Liver (tissue), 9 donors: ENCODE results near the gene KLK7. TPM values are rescaled to one million over a fixed set of nuclear protein-coding genes. Genes with fewer than 3 reads are reported as not detected.
"Not testable (repeated sequence)": the region's sequence is repeated elsewhere in the genome, so short reads cannot be mapped to it uniquely, and the experiment has no call there.

Experiments used
- DNase-seq: peaks from one replicate; pipeline ENCODE4 v3.0.0-alpha.2; 2017; ENCODE audit warnings: low spot score
- H3K27ac ChIP-seq, 2 donors: one replicate each; pipeline ENCODE4 v1.7.0; 2013; ENCODE audit warnings: inconsistent platforms in 2 of 2, low read length in 2 of 2, control low read depth in 1 of 2, low read depth in 1 of 2, mild to moderate bottlenecking in 1 of 2
- H3K27me3 ChIP-seq, 4 donors: one replicate each; pipeline versions ENCODE4 v1.6.1 to v1.7.0; 2013; ENCODE audit warnings: low read length in 3 of 4, inconsistent platforms in 1 of 4, mild to moderate bottlenecking in 1 of 4, moderate library complexity in 1 of 4; ENCODE audit not compliant: control insufficient read depth in 4 of 4, insufficient read depth in 4 of 4
- H3K36me3 ChIP-seq, 4 donors: one replicate each; pipeline versions ENCODE4 v1.6.1 to v1.7.0; 2013; ENCODE audit warnings: low read length in 3 of 4, mild to moderate bottlenecking in 3 of 4, low read depth in 1 of 4, moderate library complexity in 1 of 4; ENCODE audit not compliant: control insufficient read depth in 4 of 4, insufficient read depth in 3 of 4
- H3K4me1 ChIP-seq, 4 donors: one replicate each; pipeline versions ENCODE4 v1.6.1 to v1.7.0; 2013; ENCODE audit warnings: low read length in 3 of 4, mild to moderate bottlenecking in 3 of 4, moderate library complexity in 1 of 4; ENCODE audit not compliant: control insufficient read depth in 4 of 4, insufficient read depth in 4 of 4
- H3K4me3 ChIP-seq, 3 donors: one replicate each; pipeline versions ENCODE4 v1.6.1 to v1.7.0; 2013; ENCODE audit warnings: low read length in 3 of 3, control low read depth in 1 of 3, low read depth in 1 of 3, mild to moderate bottlenecking in 1 of 3
- H3K9ac ChIP-seq, 2 donors: one replicate each; pipeline ENCODE4 v1.7.0; 2013; ENCODE audit warnings: low read length in 2 of 2, mild to moderate bottlenecking in 2 of 2, moderate library complexity in 2 of 2, control low read depth in 1 of 2, low read depth in 1 of 2
- H3K9me3 ChIP-seq, 4 donors: one replicate each; pipeline versions ENCODE4 v1.6.1 to v1.7.0; 2013; ENCODE audit warnings: low read length in 3 of 4; ENCODE audit not compliant: control insufficient read depth in 4 of 4
- CTCF ChIP-seq: fragments of 150-350 bp; IDR thresholded peaks from 2 replicates; pipeline ENCODE4 v1.5.1; 2017; ENCODE audit warnings: improper control_type of control experiment, low read depth, low read length; ENCODE audit not compliant: missing input control
- EGR1 ChIP-seq, 2 donors: IDR thresholded peaks; 2 replicates each; pipeline ENCODE4 v1.6.1; 2016 to 2018; ENCODE audit warnings: antibody characterized with exemption in 2 of 2, low read depth in 2 of 2
- HNF4A ChIP-seq, 2 donors: conservative IDR thresholded peaks; 2 replicates each; pipeline ENCODE4 v1.6.1; 2016; ENCODE audit warnings: antibody characterized with exemption in 2 of 2, mild to moderate bottlenecking in 2 of 2
- HNF4G ChIP-seq: IDR thresholded peaks from 2 replicates; pipeline ENCODE4 v1.6.1; 2016; ENCODE audit warnings: antibody characterized with exemption
- JUND ChIP-seq, 2 donors: IDR thresholded peaks; 2 replicates each; pipeline ENCODE4 v1.6.1; 2016; ENCODE audit warnings: antibody characterized with exemption in 2 of 2
- RAD21 ChIP-seq, 2 donors: IDR thresholded peaks; 2 replicates each; pipeline ENCODE4 v1.6.1; 2016; ENCODE audit warnings: antibody characterized with exemption in 2 of 2, mild to moderate bottlenecking in 2 of 2
- TAF1 ChIP-seq: conservative IDR thresholded peaks from 2 replicates; pipeline ENCODE4 v1.6.1; 2016; ENCODE audit warnings: antibody characterized with exemption, mild to moderate bottlenecking
- ZBTB33 ChIP-seq: IDR thresholded peaks from 2 replicates; pipeline ENCODE4 v1.6.1; 2016; ENCODE audit warnings: antibody characterized with exemption
- WGBS: extraction: QIAGEN DNeasy Blood & Tissue Kit; methylation state at CpG from one replicate; pipeline ENCODE4 v1.1.7; 2013; 5-methylcytosine and 5-hydroxymethylcytosine counted together
- polyA plus RNA-seq, 2 donors: library from polyadenylated mRNA; stranded (reverse) in 1 of 2; unstranded in 1 of 2; fragments of 200-250 nt in 1 of 2; fragments of >200 nt in 1 of 2; fragmentation: Nextera tagmentation in 1 of 2; extraction: Ambion mirVana in 1 of 2; gene quantifications; one replicate each; pipeline versions ENCODE4 v1.2.1 to v1.2.3, GENCODE V29; 2013 to 2015
- total RNA-seq, 2 donors: library from RNA; depleted of rRNA; stranded (reverse); fragments of >200 nt; gene quantifications; one replicate each; pipeline ENCODE4 v1.2.3, GENCODE V29; 2014
- donor health status: healthy.
- donor health status: healthy.
- donor health status: healthy.
- donor health status: healthy.
- donor health status: healthy.

Gene KLK7
- total and polyA plus RNA-seq, 4 donors = not detected

- 67% methylated on average over 9 of the region's 9 CpGs for WGBS
- Histone ChIP-seq H3K4me1 (no peaks in the 10 kb centered on the region), H3K4me3 (no peak overlapping the region), H3K36me3 (no peaks in the 10 kb centered on the region), H3K27ac (no peak overlapping the region), H3K9ac (no peak overlapping the region), H3K27me3 (peaks cover 0 to 4% (median 2%) of the 10 kb centered on the region in 4 donors), H3K9me3 (no peaks in the 10 kb centered on the region)
- DNase-seq = no peak
- TF ChIP-seq EGR1 (IDR thresholded peaks at IDR 0.05; ENCODE audit: low read depth in 2 of 2) (no peak), HNF4A (conservative IDR thresholded peaks at IDR 0.05) (no peak), HNF4G (no peak), TAF1 (no peak)
Observed at GRCh38 chr19:50972795-50973376, 10.8 kb downstream of the KLK7 start.

- not testable (repeated sequence) for H3K9me3 ChIP-seq, H3K4me3 ChIP-seq, H3K9ac ChIP-seq, H3K4me1 ChIP-seq, H3K27me3 ChIP-seq, H3K27ac ChIP-seq, DNase-seq, H3K36me3 ChIP-seq
- 70% methylated on average over 3 of the region's 3 CpGs for WGBS
Observed at GRCh38 chr19:50969810-50970209, 13.9 kb downstream of the KLK7 start.

DNA sequence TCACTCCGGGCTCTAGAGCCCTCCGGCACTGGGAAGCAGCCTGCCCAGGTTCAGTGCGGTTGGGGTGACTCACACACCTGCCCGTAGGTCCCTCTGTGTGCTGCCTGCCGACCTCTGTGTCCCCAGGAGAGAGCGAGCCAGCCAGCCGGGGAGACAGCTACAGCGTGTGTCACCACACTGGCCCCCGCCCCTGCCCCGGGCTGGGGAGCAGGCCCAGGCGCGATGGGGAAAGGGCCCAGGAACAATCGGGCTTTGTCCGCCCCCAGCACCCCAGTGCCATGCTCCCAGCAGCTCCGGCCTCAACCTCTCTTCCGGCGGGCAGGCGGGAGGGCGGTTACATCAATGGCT, 14.3 kb downstream of the KLK7 start, which contains the start of gene KLK6:
Gene KLK6, minus strand, starts transcription at position 179 of the 348 bp plus-strand sequence. CDS start 1,487 bp downstream, outside the sequence.
- no peak within 1 kb of the TSS for H3K4me3 ChIP-seq
- 70% methylated on average over 19 of the region's 19 CpGs for WGBS
- no peak for DNase-seq

GRCh38 chr19:50968716-50969412, 14.9 kb downstream of the KLK7 start:
- Histone ChIP-seq H3K9me3 (no peaks in the 10 kb centered on the region), H3K27me3 (peaks cover 0 to 7% (median 2%) of the 10 kb centered on the region in 4 donors), H3K9ac (no peak overlapping the region), H3K4me3 (no peak overlapping the region), H3K4me1 (no peaks in the 10 kb centered on the region), H3K36me3 (no peaks in the 10 kb centered on the region), H3K27ac (no peak overlapping the region)
- TF ChIP-seq EGR1 (IDR thresholded peaks at IDR 0.05; ENCODE audit: low read depth in 2 of 2) = no peak
- no peak for TF ChIP-seq CTCF
- no peak for TF ChIP-seq TAF1
- TF ChIP-seq ZBTB33 = no peak
- DNase-seq = no peak
- 34% methylated on average over 7 of the region's 7 CpGs for WGBS

More for the DNA sequence above, 14.3 kb downstream of the KLK7 start, which contains the start of gene KLK6:
- no peaks in the 10 kb centered on the region for H3K36me3 ChIP-seq
- TF ChIP-seq HNF4G (no peak), RAD21 (IDR thresholded peaks at IDR 0.05) (no peak), JUND (IDR thresholded peaks at IDR 0.05) (no peak)
- H3K4me1 ChIP-seq = no peaks in the 10 kb centered on the region
- no peaks in the 10 kb centered on the region for H3K9me3 ChIP-seq
- H3K27ac ChIP-seq = no peak within 1 kb of the TSS
- H3K27me3 ChIP-seq = peaks cover 0 to 7% (median 2%) of the 10 kb centered on the region in 4 donors
- no peak within 1 kb of the TSS for H3K9ac ChIP-seq
